Stimulated activated memory B cell treated with anti-CD40 and anti-IgM and Interleukin-4, amounts not matched to agents 10 μg/mL and 1 μg/mL and 100 μg/mL, for 72 hours (primary cell): ENCODE results near the gene IKZF1.

ENCODE experiments used
- ATAC-seq: fragments of 150-1000 bp; cut with Tn5 transposase; 2 replicates; pipeline ENCODE4 v1.10.0; 2021
- H3K27ac Mint-ChIP-seq: one replicate; pipeline ENCODE4 v1.8.0; 2022; ENCODE audit warnings: mild to moderate bottlenecking, mixed read lengths
- H3K27me3 Mint-ChIP-seq: one replicate; pipeline ENCODE4 v1.8.0; 2022; ENCODE audit warnings: mixed read lengths
- H3K36me3 Mint-ChIP-seq: one replicate; pipeline ENCODE4 v1.8.0; 2022; ENCODE audit warnings: mixed read lengths
- H3K4me1 Mint-ChIP-seq: one replicate; pipeline ENCODE4 v1.8.0; 2022; ENCODE audit warnings: mixed read lengths
- H3K4me3 Mint-ChIP-seq: one replicate; pipeline ENCODE4 v1.8.0; 2022; ENCODE audit warnings: mild to moderate bottlenecking, moderate library complexity, mixed read lengths
- H3K9me3 Mint-ChIP-seq: one replicate; pipeline ENCODE4 v1.8.0; 2022; ENCODE audit warnings: mixed read lengths

The IKZF1 gene

DNA sequence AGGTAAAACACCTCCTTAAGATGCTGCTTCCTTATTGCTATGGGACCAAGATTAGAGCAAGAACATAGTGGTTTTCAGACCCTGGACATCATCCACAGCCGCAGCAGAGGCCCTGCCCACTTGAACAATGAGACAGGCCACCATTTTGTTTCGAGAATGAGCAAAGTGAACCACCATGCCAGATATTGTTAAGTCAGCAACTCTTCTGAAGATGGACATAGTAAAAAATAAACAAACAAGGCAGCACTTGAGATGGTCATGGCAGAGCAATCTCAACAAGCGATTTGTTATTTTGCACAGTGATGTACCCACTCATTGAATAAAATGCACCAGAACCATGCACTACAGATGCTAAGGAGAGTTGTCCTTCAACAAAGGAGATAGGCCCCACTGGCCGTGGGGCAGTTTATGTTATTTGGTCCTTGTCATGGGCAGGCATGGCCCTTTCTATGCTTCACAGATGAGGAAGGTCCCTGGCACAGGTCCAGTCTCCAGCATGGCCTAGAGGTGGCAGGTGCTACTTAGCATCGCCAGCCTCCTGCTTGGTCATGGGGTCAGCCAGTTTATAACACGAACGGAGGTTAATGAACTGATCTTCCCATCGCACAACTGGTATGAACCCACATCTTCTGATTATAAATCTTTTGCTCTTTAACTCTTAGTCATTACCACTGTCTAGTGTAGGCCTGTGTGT is 44.1 kb downstream of the IKZF1 start:
- no peaks in the 10 kb centered on the region for H3K9me3 Mint-ChIP-seq
- ATAC-seq, result no peak
- no peaks in the 10 kb centered on the region for H3K27me3 Mint-ChIP-seq
- H3K27ac Mint-ChIP-seq, result peak overlapping the region; percentile 92
- H3K4me3 Mint-ChIP-seq, result no peak overlapping the region
- H3K4me1 Mint-ChIP-seq, result peaks cover 83% of the 10 kb centered on the region
- peaks cover 48% of the 10 kb centered on the region for H3K36me3 Mint-ChIP-seq

DNA sequence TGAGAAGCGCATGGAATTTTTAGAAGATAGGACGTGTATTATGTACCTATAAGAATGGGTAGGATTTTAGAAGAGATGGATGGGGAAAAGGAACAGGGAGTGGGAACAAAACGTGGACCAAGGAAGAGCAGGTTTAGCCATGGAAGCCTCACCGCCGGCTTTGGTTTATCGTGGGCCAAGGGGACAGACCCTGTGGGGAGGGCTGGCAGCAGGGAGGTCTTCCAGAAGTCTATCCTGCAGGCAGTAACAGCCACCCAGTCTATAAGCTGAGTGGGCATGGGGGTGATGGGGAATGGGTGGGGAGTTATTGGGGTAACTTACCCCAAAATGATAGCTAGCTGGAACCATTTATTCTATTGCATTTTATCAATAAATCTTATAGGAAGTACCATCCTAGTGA is 44.9 kb downstream of the IKZF1 start:
- no peaks in the 10 kb centered on the region for H3K9me3 Mint-ChIP-seq
- no peaks in the 10 kb centered on the region for H3K27me3 Mint-ChIP-seq
- peaks cover 50% of the 10 kb centered on the region for H3K36me3 Mint-ChIP-seq
- H3K4me1 Mint-ChIP-seq, result peaks cover 83% of the 10 kb centered on the region
- H3K4me3 Mint-ChIP-seq, result peak overlapping the region; percentile 26
- peak overlapping the region; percentile 92 for H3K27ac Mint-ChIP-seq
- ATAC-seq, result no peak

DNA sequence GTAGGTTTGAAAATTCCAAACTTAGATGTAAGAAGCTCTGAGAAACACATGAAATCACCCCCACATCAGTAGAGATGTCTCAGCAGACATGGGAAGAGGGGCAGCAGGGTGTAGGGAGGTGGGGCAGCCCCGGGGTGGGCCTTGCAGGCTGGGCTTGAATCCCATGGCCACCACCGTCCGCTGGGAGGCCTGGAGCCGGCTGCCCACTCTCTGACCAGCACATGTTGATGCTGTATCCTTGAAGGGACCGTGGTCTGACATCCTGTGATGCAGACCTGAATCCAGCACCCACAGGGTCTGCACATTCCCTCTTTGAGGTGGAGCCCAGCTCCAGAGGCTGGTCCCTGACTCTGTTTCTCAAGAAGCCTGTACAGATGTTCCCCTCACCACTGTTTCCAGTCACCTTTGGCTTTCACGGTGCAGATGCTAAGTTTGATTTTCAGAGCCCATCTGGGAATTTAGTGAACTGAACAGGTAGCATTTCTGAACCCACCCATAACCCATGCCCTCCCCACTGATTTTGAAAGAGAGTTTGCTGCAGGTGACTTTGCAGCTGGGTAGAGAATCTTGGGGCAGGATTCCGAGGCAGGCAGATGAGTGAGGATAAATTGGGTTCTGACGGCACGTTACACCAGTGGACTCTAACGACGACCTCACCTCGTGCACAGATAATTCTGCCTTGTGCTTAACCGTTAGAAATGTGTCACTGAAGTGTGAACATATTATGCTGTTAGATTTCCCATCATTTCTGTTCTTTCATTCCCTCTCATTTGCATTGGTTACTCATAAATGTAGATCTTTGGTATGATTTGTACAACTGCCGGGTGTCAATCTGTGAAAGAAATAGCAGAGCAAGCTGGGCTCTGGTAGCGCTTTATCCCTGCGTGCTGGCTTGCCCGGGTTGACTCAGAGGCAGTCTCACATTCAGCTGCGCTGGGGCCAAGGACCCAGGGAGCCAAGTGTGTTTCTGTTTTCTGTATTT is 45.7 kb downstream of the IKZF1 start:
- Mint-ChIP-seq H3K36me3 (peaks cover 53% of the 10 kb centered on the region), H3K27me3 (no peaks in the 10 kb centered on the region), H3K4me1 (peaks cover 84% of the 10 kb centered on the region), H3K27ac (peak overlapping the region; percentile 92), H3K4me3 (peak overlapping the region; percentile 57), H3K9me3 (no peaks in the 10 kb centered on the region)
- ATAC-seq, result peak; percentile 92

DNA sequence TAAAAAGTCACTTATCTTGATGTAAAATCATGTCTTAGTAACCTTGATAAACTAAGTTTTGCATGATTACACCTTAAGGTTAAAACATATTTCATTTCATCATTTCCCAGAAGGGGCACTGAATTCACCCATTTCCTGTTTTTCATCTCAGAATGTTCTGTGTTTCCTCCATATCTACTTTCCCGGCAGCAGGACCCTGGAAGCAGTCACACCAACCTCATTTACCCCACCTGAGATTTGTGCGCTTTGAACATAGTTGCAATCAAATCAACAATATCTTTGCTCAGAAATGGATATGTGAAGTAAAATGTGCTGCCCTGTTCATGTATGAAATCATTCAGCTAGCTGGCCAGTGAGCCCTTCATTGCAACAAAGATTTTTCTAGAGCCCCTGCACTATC is 46.8 kb downstream of the IKZF1 start:
- H3K4me1 Mint-ChIP-seq, result peaks cover 83% of the 10 kb centered on the region
- H3K4me3 Mint-ChIP-seq, result peak overlapping the region; percentile 57
- no peaks in the 10 kb centered on the region for H3K27me3 Mint-ChIP-seq
- no peak for ATAC-seq
- peak overlapping the region; percentile 92 for H3K27ac Mint-ChIP-seq
- H3K36me3 Mint-ChIP-seq, result peaks cover 56% of the 10 kb centered on the region
- H3K9me3 Mint-ChIP-seq, result no peaks in the 10 kb centered on the region

DNA sequence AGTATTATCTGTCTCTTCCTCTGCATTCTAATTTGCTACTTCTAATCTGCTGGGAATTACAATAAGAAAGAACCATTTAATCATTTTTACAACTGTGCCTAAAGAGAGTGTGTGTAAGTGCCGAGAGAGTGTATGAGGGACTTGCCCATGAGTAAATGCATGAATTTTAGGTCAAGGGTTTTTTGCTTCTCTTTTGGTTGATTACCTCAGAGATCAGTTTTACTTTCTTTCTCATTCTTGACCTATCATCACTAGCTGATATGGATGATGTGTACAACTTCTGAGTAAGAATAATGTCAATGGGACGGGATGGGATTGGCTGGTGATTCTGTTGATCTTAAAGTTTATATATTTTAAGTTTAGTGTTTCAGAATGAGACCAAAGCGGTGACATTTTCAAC is 47.8 kb downstream of the IKZF1 start:
- H3K4me1 Mint-ChIP-seq, result peaks cover 88% of the 10 kb centered on the region
- peak overlapping the region; percentile 60 for H3K4me3 Mint-ChIP-seq
- H3K9me3 Mint-ChIP-seq, result no peaks in the 10 kb centered on the region
- H3K27me3 Mint-ChIP-seq, result no peaks in the 10 kb centered on the region
- peaks cover 56% of the 10 kb centered on the region for H3K36me3 Mint-ChIP-seq
- peak overlapping the region; percentile 92 for H3K27ac Mint-ChIP-seq
- peak; percentile 86 for ATAC-seq

DNA sequence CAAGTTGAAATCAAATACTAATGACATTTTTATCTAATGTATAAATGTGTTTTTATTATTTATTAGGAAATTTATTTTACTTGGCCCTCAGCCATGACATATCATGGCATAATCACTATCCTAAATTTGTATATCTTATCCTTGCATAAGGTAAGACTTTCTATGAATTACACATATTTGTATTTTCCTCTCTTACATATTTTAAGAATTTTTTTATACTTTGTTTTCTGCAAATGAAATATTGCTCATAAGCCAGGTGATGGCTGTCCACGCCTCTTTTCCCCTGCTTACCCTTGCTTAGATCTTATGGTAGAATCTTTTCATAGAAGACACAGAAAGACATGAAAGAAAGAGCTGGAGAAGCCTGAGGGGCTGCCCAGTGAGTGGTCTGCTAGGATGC is 48.2 kb downstream of the IKZF1 start:
- H3K36me3 Mint-ChIP-seq, result peaks cover 56% of the 10 kb centered on the region

DNA sequence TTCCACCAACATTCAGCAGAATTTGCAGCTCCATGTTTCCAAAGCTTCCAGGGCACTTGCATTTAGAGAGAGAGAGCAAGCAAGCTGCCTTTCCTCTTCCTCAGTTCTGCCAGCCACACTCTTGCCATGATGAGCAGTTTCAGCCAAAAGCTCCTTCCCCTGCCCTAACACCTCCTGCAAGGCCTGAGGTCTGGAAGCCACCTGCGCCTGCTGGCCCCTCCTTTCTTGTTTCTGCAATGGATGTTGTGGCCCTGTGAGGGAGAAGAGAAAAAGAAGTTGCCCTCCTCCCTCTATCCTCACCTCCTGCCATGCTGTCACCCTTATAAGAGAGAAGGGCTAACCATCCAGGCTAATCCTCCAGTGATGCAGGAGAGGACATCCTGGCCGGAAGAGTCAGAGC is 48.7 kb downstream of the IKZF1 start:
- Mint-ChIP-seq H3K4me1 (peaks cover 89% of the 10 kb centered on the region), H3K36me3 (peaks cover 56% of the 10 kb centered on the region), H3K9me3 (no peaks in the 10 kb centered on the region), H3K27ac (peak overlapping the region; percentile 92), H3K4me3 (peak overlapping the region; percentile 37), H3K27me3 (no peaks in the 10 kb centered on the region)
- ATAC-seq, result no peak

More for the DNA sequence above, 48.2 kb downstream of the IKZF1 start:
- H3K9me3 Mint-ChIP-seq, result no peaks in the 10 kb centered on the region
- ATAC-seq, result no peak
- peaks cover 89% of the 10 kb centered on the region for H3K4me1 Mint-ChIP-seq
- peak overlapping the region; percentile 92 for H3K27ac Mint-ChIP-seq
- H3K4me3 Mint-ChIP-seq, result no peak overlapping the region
- H3K27me3 Mint-ChIP-seq, result no peaks in the 10 kb centered on the region

DNA sequence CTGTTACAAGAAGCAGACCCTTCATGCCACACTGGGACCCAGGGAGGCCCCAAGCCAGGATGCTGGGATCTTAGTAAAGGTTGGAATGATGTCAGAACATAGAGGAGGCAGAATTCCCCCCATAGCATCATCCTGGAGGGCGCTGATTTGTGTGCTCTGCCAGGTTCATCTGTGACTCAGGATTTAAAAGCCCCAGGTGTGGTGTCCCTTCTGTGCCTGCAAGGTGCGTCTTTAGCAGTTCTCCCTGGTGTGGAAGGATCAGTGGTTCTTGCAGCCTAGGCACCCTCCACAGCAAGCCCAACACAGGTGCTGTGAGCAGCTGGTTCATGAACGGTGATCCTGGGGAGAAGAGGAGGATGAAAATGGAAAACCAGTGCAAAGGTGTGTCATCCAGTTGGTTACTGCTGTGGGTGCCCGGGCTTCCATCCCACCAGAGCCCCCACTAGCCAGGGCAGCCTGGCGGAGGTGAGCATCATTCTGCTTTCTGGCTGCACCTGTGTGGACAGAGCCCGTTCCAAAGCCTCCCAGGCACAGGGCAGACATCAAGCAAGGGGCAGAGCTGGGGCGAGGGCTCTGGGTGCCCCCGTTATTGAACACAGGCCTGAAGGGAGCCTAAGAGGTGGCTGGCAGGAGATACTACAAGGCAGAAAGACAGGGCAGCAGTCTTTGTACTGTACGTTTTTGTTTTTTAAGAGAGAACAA is 49.5 kb downstream of the IKZF1 start:
- peak overlapping the region; percentile 92 for H3K27ac Mint-ChIP-seq
- H3K4me3 Mint-ChIP-seq, result peak overlapping the region; percentile 28
- no peaks in the 10 kb centered on the region for H3K27me3 Mint-ChIP-seq
- peaks cover 89% of the 10 kb centered on the region for H3K4me1 Mint-ChIP-seq
- peaks cover 57% of the 10 kb centered on the region for H3K36me3 Mint-ChIP-seq
- ATAC-seq, result no peak
- no peaks in the 10 kb centered on the region for H3K9me3 Mint-ChIP-seq

DNA sequence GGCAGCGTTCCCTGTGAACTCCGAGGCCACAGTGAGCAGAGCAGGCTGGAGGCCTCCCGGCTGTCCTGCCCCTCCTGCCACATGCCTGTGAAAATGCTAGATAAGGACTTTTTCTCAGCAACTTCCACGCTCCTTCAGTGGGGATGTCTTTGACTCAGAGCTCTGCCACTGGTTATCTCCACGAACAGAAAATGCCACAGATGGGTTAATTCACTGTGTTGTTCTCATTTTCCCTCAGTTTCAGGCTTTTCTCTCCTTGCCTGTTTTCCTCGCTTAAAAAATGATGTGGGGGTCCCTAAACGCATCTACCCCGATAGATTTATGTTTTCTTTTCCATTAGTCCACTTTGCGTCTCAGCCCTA is 51.3 kb downstream of the IKZF1 start:
- peaks cover 89% of the 10 kb centered on the region for H3K4me1 Mint-ChIP-seq
- H3K9me3 Mint-ChIP-seq, result no peaks in the 10 kb centered on the region
- peak overlapping the region; percentile 86 for H3K27ac Mint-ChIP-seq
- ATAC-seq, result no peak
- no peaks in the 10 kb centered on the region for H3K27me3 Mint-ChIP-seq
- H3K36me3 Mint-ChIP-seq, result peaks cover 71% of the 10 kb centered on the region
- no peak overlapping the region for H3K4me3 Mint-ChIP-seq

DNA sequence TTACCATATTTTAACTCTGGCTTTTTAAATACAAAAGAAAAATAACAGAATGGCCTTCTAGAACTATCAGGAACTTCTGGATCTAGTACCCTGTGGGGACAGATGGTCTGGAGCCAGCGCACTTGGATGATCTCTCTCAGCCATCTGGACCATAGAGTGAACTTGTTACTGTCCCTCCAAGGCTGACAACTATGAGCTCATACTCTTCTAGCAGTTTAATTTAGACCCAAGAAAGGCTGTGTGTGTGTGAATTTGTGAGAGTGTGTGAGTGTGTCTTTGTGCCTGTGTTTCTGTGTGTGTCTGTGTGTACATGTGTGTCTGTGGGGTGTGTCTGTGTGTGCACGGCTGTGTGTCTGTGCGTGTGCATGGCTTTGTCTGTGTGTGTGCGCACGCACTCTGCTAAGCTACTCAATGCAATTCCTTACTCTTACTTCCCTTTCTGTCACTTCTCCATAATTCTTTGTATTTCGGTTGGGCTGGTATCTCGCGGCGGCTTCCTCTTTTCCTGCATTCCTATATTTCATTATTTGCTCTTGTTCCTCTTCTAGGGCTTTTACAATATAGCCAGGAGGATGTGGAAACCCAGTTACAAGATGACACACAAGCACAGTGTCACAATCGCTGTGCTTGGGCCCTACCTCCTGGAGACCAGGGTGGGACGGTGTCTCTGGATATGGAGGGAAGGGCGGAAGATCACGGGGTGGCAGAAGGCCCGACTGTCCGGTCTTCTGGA is 51.9 kb downstream of the IKZF1 start:
- Mint-ChIP-seq H3K27ac (peak overlapping the region; percentile 86), H3K4me3 (no peak overlapping the region), H3K36me3 (peaks cover 76% of the 10 kb centered on the region), H3K27me3 (no peaks in the 10 kb centered on the region), H3K9me3 (peaks cover 3% of the 10 kb centered on the region), H3K4me1 (peaks cover 89% of the 10 kb centered on the region)
- ATAC-seq, result no peak

DNA sequence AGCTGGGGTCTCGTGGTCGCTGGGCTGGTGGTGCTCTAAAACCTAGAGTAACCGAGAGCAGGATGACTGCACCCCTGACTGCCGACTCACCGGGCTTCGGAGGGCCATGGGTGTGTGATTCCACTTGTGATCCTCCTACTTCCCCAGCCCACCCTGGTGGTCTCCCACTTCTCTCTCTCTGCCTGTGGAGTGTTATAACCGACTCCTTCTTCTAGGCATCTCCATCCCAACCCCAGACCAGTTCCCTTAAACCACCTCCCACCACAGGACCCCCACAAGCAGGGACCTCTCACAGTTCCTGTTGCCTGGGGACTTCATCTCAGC is 52.4 kb downstream of the IKZF1 start:
- peaks cover 87% of the 10 kb centered on the region for H3K4me1 Mint-ChIP-seq
- ATAC-seq, result no peak
- peaks cover 3% of the 10 kb centered on the region for H3K9me3 Mint-ChIP-seq
- peak overlapping the region; percentile 86 for H3K27ac Mint-ChIP-seq
- H3K4me3 Mint-ChIP-seq, result no peak overlapping the region
- peaks cover 76% of the 10 kb centered on the region for H3K36me3 Mint-ChIP-seq
- H3K27me3 Mint-ChIP-seq, result no peaks in the 10 kb centered on the region

DNA sequence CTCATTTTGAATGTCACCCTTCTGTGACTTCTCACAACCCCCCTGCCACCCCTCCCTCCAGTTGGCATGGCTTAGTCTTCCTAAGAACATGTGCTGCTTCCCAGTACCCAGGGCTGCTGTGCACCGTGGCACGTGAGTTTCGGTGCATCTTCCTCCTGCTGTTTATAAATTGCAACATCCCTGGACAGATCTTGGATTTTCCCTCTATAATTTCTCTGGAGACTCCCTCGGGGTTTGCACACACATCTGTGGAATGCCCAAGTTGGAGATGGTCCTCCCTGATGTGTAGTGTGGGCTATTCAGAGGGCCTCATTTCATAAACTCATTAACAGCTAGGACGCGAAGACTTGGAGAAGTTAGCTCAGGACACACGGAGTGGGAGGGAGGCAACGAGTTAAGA is 52.9 kb downstream of the IKZF1 start:
- Mint-ChIP-seq H3K4me1 (peaks cover 86% of the 10 kb centered on the region), H3K36me3 (peaks cover 79% of the 10 kb centered on the region), H3K4me3 (no peak overlapping the region), H3K27me3 (no peaks in the 10 kb centered on the region), H3K9me3 (peaks cover 3% of the 10 kb centered on the region), H3K27ac (peak overlapping the region; percentile 86)
- ATAC-seq, result no peak

DNA sequence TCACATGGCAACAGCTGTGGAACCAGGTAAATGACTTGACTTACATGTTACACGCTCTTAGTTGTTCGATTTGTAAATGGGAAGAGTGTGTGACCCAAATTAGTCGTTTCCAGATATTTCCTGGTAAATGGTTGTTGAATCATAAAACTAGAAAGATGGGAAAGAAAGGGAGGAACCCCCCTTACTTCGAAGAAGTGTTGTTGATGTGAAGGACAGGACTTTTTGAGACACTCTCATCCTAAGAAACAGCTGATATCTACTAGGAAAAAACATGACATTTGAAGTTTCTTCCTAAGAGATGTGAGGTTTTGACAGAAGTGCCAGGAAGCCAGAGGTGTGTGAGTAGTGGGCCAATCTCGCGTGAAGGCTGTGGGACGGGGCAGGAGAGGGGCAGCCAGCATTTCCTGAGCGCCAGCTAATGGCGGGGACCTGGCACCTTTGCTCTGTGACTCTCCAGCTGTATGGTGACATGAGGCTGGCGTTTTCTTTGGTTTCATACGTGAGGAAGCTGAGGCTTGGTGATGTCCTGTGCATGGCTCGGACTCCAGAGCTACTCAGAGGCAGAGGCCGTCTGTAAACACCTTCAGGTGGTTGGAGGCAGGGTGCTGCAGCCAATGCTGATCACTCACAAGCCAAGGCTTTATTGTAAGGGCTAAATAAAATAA is 53.7 kb downstream of the IKZF1 start:
- peaks cover 83% of the 10 kb centered on the region for H3K36me3 Mint-ChIP-seq
- ATAC-seq, result no peak
- peak overlapping the region; percentile 86 for H3K27ac Mint-ChIP-seq
- H3K4me1 Mint-ChIP-seq, result peaks cover 88% of the 10 kb centered on the region
- no peaks in the 10 kb centered on the region for H3K27me3 Mint-ChIP-seq
- no peak overlapping the region for H3K4me3 Mint-ChIP-seq
- peaks cover 3% of the 10 kb centered on the region for H3K9me3 Mint-ChIP-seq

DNA sequence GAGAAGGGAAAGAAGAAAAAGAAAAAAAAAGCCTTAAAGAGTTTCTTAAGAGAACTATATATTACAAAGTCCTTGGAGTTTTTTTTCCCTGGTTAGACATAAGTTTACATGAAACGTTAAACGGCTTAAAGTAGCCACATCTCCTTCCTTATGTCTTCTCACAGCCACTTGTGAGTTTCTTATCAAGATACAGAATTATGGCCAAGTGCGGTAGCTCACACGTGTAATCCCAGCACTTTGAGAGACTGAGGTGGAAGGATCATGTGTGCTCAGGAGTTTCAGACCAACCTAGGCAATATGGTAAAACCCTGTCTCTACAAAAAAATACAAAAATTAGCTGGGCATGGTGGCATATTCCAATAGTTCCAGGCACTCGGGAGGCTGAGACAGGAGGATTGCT is 54.3 kb downstream of the IKZF1 start:
- H3K27me3 Mint-ChIP-seq, result no peaks in the 10 kb centered on the region
- peaks cover 3% of the 10 kb centered on the region for H3K9me3 Mint-ChIP-seq
- no peak for ATAC-seq
- H3K4me1 Mint-ChIP-seq, result peaks cover 85% of the 10 kb centered on the region
- peak overlapping the region; percentile 86 for H3K27ac Mint-ChIP-seq
- peaks cover 78% of the 10 kb centered on the region for H3K36me3 Mint-ChIP-seq
- no peak overlapping the region for H3K4me3 Mint-ChIP-seq
